K562 (cell line): Measurements from ENCODE around the gene ETNK2.

ENCODE experiments used
- CREB1 ChIP-seq, 2 experiments: sonication (generic) in 1 of 2; formaldehyde crosslinking in 1 of 2; IDR thresholded peaks; 2 replicates each; pipeline versions ENCODE4 v1.6.1 to v1.8.0; 2012 to 2022; ENCODE audit warnings: inconsistent platforms in 1 of 2, mild to moderate bottlenecking in 1 of 2, missing genetic modification reagents in 1 of 2, moderate library complexity in 1 of 2
- EGR1 ChIP-seq: fragments of 450-650 bp; conservative IDR thresholded peaks from 2 replicates; pipeline ENCODE4 v1.6.1; 2017; ENCODE audit warnings: mild to moderate bottlenecking
- ELF4 ChIP-seq: fragments of 450-650 bp; formaldehyde crosslinking; IDR thresholded peaks from 2 replicates; pipeline ENCODE4 v1.4.0; 2022; ENCODE audit warnings: missing genetic modification characterization
- FOXM1 ChIP-seq, 2 experiments: fragments of 450-650 bp in 1 of 2; sonication (generic) in 1 of 2; formaldehyde crosslinking in 1 of 2; IDR thresholded peaks; 2 replicates each; pipeline versions ENCODE4 v1.6.1 to v1.9.0; 2017 to 2022; ENCODE audit warnings: low read depth in 2 of 2, mild to moderate bottlenecking in 2 of 2, missing genetic modification reagents in 1 of 2, moderate library complexity in 1 of 2
- KLF1 ChIP-seq: fragments of 450-650 bp; IDR thresholded peaks from 2 replicates; pipeline ENCODE4 v1.6.1; 2016; ENCODE audit warnings: missing genetic modification characterization, missing compliant biosample characterization
- PCBP1 ChIP-seq: fragments of 200-400 bp; formaldehyde crosslinking; IDR thresholded peaks from 2 replicates; pipeline ENCODE4 v1.6.1; 2018; ENCODE audit warnings: mild to moderate bottlenecking, low read depth, low read length; ENCODE audit not compliant: poor library complexity, severe bottlenecking
- POLR2AphosphoS2 ChIP-seq: IDR thresholded peaks from 2 replicates; pipeline ENCODE4 v1.6.1; 2012; ENCODE audit warnings: low read length, improper control_type of control experiment
- ZNF41 ChIP-seq: fragments of 250-450 bp; sonication (Bioruptor Pico); conservative IDR thresholded peaks from 2 replicates; pipeline ENCODE4 v1.4.0; 2020; ENCODE audit warnings: mild to moderate bottlenecking

- TF ChIP-seq ELF4 (no peak), EGR1 (no peak), FOXM1 (IDR thresholded peaks at IDR 0.05; ENCODE audit: low read depth) (no peak), FOXM1 (CRISPR knock-in tag; IDR thresholded peaks at IDR 0.05; ENCODE audit: low read depth) (no peak), PCBP1 (no peak), ZNF41 (no peak), CREB1 (IDR thresholded peaks at IDR 0.05) (no peak), CREB1 (CRISPR knock-in tag; IDR thresholded peaks at IDR 0.05) (no peak), POLR2AphosphoS2 (no peak), KLF1 (tag) (no peak)
These were observed 9.5 kb downstream of the ETNK2 start for GRCh38 chr1:204142032-204142974.
